GM18508 (cell line): ENCODE results near the gene GPR183.
A peak's percentile ranks its signal among the peaks of the same experiment; 100 is the strongest.

Experiments
- ATAC-seq: cut with Tn5 transposase; IDR thresholded peaks from one replicate; pipeline ENCODE4 v1.9.1; 2021; ENCODE audit warnings: moderate number of reproducible peaks; ENCODE audit not compliant: insufficient read depth, unreplicated experiment

Gene GPR183

GRCh38 chr13:99307247-99307646, at the start of gene GPR183:
TSS of gene GPR183 (minus strand) at chr13:99307399. CDS start at chr13:99296145, 11,254 bp downstream.
- ATAC-seq, result peak; percentile 50

GRCh38 chr13:99356262-99357091, 49.3 kb upstream of the GPR183 start:
- ATAC-seq, result peak; percentile 50

GRCh38 chr13:99356012-99356261, 48.7 kb upstream of the GPR183 start:
- ATAC-seq, result no peak

- no peak for ATAC-seq
Observed at GRCh38 chr13:99355267-99356011, 48.2 kb upstream of the GPR183 start.

- ATAC-seq, result no peak
Observed at GRCh38 chr13:99354371-99354951, 47.3 kb upstream of the GPR183 start.

- ATAC-seq, result no peak
Observed at GRCh38 chr13:99353836-99354235, 46.6 kb upstream of the GPR183 start.

GRCh38 chr13:99353246-99353600, 46.0 kb upstream of the GPR183 start:
- ATAC-seq, result no peak

GRCh38 chr13:99352351-99353245, 45.4 kb upstream of the GPR183 start:
- ATAC-seq, result no peak

- no peak for ATAC-seq
Observed at GRCh38 chr13:99351772-99352171, 44.6 kb upstream of the GPR183 start.

GRCh38 chr13:99350191-99350590, 43.0 kb upstream of the GPR183 start:
- no peak for ATAC-seq

GRCh38 chr13:99347911-99348451, 40.8 kb upstream of the GPR183 start:
- peak; percentile 61 for ATAC-seq

- no peak for ATAC-seq
Observed at GRCh38 chr13:99347335-99347878, 40.2 kb upstream of the GPR183 start.

- ATAC-seq, result no peak
Observed at GRCh38 chr13:99346335-99347042, 39.3 kb upstream of the GPR183 start.

GRCh38 chr13:99345345-99345744, 38.1 kb upstream of the GPR183 start:
- no peak for ATAC-seq

- ATAC-seq, result no peak
Observed at GRCh38 chr13:99344610-99345208, 37.5 kb upstream of the GPR183 start.

GRCh38 chr13:99342723-99343315, 35.6 kb upstream of the GPR183 start:
- no peak for ATAC-seq

- ATAC-seq, result no peak
Observed at GRCh38 chr13:99341969-99342722, 34.9 kb upstream of the GPR183 start.

GRCh38 chr13:99340638-99341037, 33.4 kb upstream of the GPR183 start:
- no peak for ATAC-seq
